Measurements from ENCODE around the gene AAMP.

AAMP gene

DNA sequence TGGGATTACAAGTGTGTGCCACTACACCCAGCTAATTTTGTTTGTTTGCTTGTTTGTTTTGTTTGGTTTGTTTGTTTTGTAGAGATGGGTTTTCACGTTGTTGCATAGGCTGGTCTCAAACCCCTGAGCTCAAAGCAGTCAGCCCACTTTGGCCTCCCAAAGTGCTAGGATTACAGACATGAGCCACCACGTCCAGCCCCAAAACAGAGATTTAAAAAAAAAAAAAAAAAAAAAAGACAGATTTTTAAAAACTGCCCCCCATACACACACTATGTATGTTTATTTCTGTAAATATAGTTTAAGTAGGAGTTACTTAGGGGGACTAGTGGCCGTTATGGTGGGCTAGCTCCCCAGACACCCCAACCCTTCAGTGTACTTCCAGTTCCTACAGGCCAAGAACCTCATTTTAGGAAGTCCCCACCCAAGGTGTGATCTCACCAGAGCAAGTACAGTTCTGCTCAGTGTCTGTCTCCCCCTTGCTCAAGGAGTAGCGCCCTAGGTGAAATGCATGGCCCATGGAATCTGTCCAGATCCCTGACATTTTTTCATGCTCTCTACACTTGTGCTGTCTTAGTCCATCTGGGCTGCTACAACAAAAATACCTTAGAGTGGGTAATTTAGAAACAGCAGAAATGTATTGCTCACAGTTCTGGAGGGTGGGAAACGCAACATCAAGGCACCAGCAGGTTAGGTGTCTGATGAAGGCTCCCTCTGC, 23.9 kb upstream of the AAMP start:
- no peaks in the 10 kb centered on the region for H3K36me3 ChIP-seq (ENCODE audit: control insufficient read depth, insufficient read depth, low read length)
- no peak overlapping the region for H3K27ac ChIP-seq (ENCODE audit: low read depth, low read length)
- no peak overlapping the region for H3K4me3 ChIP-seq (ENCODE audit: low read depth, low read length)
- H3K9me3 ChIP-seq (ENCODE audit: control insufficient read depth, insufficient read depth, low read length): no peaks in the 10 kb centered on the region
- H3K27me3 ChIP-seq (ENCODE audit: control insufficient read depth, insufficient read depth, low read length): no peaks in the 10 kb centered on the region; the same call in 1 of the 2 replicates
- no peak overlapping the region for H3K9ac ChIP-seq (ENCODE audit: low read depth, low read length)
- peaks cover 20% of the 10 kb centered on the region for H3K4me1 ChIP-seq (ENCODE audit: control insufficient read depth, insufficient read depth, low read length)

DNA sequence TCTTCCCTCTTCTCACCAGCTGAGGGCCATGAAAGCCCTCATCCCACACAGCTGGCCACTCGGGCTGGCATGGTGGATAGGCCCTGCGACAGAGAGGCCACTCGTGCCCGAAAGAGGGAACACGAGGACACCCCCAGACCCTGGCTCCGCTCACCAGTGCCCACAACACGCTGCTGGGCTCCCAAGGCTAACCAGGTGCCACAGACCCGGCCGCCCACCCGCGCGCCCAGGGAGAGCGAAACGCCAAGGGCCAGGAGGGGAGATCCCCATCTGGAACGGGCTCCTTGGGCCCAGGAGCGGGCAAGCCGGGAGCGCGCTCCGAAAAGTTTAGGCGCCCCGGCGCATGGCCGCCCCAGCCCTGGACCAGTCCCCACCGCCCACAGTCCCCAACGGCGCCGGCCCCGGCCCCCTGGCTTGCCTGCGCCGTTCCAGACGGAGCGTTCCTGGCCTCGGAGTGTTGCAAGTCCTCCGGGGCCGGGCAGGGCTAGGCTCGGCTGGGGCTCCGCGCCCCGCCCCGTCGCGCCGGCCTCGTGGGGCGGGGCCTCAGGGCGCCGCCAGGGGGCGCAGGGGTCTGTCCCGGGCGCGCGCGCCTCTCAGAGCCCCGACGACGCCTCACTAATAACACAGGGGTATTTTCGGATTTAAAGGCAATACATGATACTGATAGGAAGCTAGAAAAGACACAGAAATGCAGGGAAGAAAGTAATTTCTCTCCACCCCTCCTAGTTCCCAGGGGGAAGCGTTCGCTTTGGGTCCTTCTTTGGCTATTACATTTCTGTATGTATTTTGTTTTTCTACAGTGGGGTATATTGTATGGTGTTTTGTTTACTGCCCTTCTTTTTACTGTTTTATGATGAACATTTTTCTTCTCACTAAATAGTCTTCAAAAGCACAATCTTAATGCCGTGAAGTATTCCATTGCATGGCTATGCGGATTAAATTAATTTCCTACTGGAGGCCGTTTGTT, 22.4 kb upstream of the AAMP start, which contains the start of gene TMBIM1:
Gene TMBIM1 (minus strand): TSS at position 456 of the 967 bp plus-strand sequence. CDS start 10,362 bp downstream, outside the sequence.
- no peaks in the 10 kb centered on the region; the same call in 1 of the 2 replicates for H3K27me3 ChIP-seq (ENCODE audit: control insufficient read depth, insufficient read depth, low read length)
- no peaks in the 10 kb centered on the region for H3K9me3 ChIP-seq (ENCODE audit: control insufficient read depth, insufficient read depth, low read length)
- H3K4me3 ChIP-seq (ENCODE audit: low read depth, low read length): peak within 1 kb of the TSS; percentile 66
- peak within 1 kb of the TSS; percentile 50 for H3K27ac ChIP-seq (ENCODE audit: low read depth, low read length)
- H3K4me1 ChIP-seq (ENCODE audit: control insufficient read depth, insufficient read depth, low read length): peaks cover 20% of the 10 kb centered on the region
- H3K9ac ChIP-seq (ENCODE audit: low read depth, low read length): peak within 1 kb of the TSS; percentile 46; the same call in 1 of the 2 replicates
- no peaks in the 10 kb centered on the region for H3K36me3 ChIP-seq (ENCODE audit: control insufficient read depth, insufficient read depth, low read length)

DNA sequence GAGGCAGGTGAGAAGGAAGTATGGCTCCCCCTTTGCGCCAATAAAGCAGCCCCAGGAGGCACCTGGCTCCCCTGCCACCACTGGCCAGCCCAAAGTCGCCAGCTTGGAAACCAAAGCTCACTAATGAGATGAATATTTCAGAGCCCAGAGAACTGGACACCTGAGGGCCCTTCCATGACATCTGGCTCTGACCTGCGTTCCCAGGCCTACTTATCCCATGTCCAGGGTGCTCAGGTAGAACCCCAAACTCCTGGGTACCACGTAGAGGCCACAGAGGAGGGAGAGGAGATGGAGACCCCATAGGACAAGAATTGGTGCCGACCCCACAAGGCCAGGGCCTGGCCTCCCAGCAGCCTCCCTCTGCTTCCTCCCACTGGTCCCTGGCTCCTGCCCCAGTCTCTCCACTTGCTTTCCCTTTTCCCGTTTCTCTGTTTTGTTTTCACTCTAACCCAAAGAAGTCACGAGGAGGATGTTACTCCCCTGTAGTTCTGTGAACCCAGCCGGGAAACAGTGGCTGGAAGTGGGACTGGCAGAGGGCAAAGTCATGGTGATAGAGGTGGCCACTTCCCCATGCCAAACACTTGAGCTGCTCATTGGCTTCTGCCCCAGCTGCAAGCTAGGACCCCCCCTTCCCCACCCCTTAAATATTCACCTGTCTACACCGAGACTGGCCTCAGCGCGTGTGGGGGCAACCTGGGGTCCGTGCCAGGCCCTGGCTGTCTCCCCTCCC, 21.5 kb upstream of the AAMP start:
- Histone ChIP-seq H3K27me3 (ENCODE audit: control insufficient read depth, insufficient read depth, low read length) (no peaks in the 10 kb centered on the region; the same call in 1 of the 2 replicates), H3K27ac (ENCODE audit: low read depth, low read length) (no peak overlapping the region), H3K36me3 (ENCODE audit: control insufficient read depth, insufficient read depth, low read length) (no peaks in the 10 kb centered on the region), H3K9ac (ENCODE audit: low read depth, low read length) (peak overlapping the region; percentile 46; the same call in 1 of the 2 replicates), H3K4me1 (ENCODE audit: control insufficient read depth, insufficient read depth, low read length) (peaks cover 26% of the 10 kb centered on the region), H3K9me3 (ENCODE audit: control insufficient read depth, insufficient read depth, low read length) (no peaks in the 10 kb centered on the region), H3K4me3 (ENCODE audit: low read depth, low read length) (peak overlapping the region; percentile 66)

DNA sequence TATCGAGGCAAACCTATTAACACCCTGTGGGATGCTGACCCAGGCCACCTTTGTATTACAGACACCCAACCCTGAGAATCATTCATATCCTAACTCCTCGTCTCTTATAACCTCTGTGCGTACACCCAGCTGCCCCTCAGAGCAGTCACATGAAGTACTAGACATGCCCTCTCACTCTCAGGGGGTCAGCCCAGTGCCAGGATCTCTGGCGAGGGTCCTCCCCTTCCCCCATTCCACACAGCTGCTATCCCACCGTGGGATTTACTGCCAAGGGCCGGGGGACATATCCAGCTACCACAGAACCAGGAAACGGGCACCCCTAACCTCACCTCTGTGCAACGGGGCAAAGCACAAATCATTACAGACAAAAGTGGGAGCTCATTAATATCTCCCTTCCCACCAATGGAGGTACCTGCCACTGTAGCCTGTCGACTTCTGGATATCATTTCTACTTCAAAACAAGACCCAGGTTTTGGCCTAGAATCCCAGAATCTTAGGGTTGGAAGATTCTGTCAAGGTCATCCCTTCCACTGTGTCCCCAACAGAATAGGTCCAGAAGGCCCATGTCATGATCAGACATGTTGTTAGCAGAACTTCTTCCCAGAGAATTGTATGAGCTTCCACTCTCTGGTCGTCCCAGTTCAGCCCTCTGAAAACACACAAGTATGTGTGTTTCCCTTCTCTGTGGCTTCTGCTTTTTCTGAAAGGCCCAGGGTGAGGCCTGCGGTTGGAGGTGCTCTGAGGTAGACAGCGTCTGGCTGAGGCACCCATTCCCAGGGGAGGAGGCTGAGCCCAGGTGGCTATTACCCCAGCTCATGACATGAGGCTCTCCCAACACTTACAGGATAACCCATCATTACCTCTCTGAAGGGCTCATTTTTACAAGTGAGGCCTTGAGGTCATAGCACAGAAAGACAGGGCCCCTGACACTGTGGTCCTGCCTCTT, 20.7 kb upstream of the AAMP start:
- H3K36me3 ChIP-seq (ENCODE audit: control insufficient read depth, insufficient read depth, low read length): no peaks in the 10 kb centered on the region
- peaks cover 29% of the 10 kb centered on the region for H3K4me1 ChIP-seq (ENCODE audit: control insufficient read depth, insufficient read depth, low read length)
- no peaks in the 10 kb centered on the region for H3K9me3 ChIP-seq (ENCODE audit: control insufficient read depth, insufficient read depth, low read length)
- no peaks in the 10 kb centered on the region; the same call in 1 of the 2 replicates for H3K27me3 ChIP-seq (ENCODE audit: control insufficient read depth, insufficient read depth, low read length)
- no peak overlapping the region for H3K9ac ChIP-seq (ENCODE audit: low read depth, low read length)
- no peak overlapping the region for H3K4me3 ChIP-seq (ENCODE audit: low read depth, low read length)
- H3K27ac ChIP-seq (ENCODE audit: low read depth, low read length): no peak overlapping the region

DNA sequence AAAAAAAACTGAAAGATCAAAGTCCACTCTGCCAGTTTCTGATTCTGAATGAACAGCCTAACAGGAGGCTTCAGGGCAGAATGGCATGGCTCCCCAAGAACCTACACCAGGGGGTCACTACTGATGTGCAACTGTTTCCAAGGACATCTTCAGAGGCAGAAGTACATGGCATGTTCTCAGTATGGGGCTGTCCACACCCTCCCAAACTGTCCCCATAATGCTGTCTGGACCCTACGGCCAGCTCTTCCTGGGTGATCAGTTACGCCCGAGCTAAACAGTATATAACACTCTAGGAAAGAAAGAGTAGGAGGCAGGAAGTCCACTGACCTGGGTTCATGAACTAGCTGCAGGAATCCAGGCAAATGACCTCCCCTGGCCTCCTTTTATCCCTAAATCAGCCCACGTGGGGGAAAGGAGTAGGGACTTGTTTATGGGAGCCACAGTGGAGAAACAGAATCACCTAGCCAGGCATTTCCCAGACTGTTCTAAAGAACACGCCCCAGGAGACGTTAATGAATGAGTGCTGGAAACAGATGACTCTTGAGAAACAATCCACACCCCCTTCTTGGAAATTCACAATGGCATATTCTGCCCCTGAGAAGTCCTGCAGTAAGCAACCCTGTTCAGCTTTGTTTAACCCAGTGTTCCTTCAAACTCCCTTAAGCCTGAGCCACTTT, 19.8 kb upstream of the AAMP start:
- no peak overlapping the region for H3K9ac ChIP-seq (ENCODE audit: low read depth, low read length)
- H3K27ac ChIP-seq (ENCODE audit: low read depth, low read length): no peak overlapping the region
- H3K4me1 ChIP-seq (ENCODE audit: control insufficient read depth, insufficient read depth, low read length): peaks cover 24% of the 10 kb centered on the region

DNA sequence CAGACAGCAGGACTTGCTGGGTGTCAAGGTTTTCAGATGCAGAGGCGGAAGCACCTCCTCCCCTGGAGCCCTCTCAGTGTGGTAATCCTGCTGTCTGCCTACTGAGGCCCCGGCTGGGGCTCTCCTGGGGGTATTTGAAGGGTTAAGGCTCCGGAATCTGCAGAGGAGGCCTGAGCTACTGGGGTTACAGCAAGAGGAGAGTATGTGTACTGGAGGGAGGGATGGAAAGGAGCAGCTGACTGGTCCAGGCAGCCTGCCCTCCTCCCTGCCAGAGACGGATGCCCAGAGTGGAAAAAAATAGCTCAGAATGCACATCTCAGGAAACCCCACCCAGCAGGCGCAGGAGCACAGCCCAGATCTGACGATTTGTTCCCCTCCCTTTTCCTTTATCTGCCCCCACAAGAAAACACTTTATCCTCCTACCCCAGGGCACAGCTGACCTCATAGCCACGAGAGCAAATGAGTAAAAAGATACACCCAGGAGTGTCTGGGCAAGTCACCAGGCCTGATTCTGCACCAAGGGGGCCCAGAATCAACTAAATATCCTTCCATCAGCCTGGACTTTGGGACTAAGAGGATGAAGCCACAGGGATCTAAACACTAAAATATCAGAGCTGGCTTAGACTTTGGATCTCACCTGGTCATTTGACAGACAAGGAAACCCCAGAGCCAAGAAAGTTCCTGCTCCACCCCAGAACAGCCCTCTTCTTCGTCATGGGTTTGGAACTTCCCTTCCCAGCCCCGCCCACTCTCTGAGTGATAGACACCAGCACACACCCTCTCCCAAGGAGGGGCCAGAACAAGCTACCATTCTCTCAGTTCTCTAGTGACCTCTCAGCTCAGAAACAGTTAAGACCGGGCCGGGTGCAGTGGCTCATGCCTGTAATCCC, 16.9 kb upstream of the AAMP start:
- H3K27ac ChIP-seq (ENCODE audit: low read depth, low read length): peak overlapping the region; percentile 80
- no peaks in the 10 kb centered on the region for H3K36me3 ChIP-seq (ENCODE audit: control insufficient read depth, insufficient read depth, low read length)
- no peaks in the 10 kb centered on the region for H3K9me3 ChIP-seq (ENCODE audit: control insufficient read depth, insufficient read depth, low read length)
- H3K9ac ChIP-seq (ENCODE audit: low read depth, low read length): no peak overlapping the region
- peaks cover 9% of the 10 kb centered on the region for H3K4me1 ChIP-seq (ENCODE audit: control insufficient read depth, insufficient read depth, low read length)
- 0 out of 2 replicates have a peak overlapping the region, but pooled peaks have one; percentile 34 for H3K4me3 ChIP-seq (ENCODE audit: low read depth, low read length)
- no peaks in the 10 kb centered on the region; the same call in 1 of the 2 replicates for H3K27me3 ChIP-seq (ENCODE audit: control insufficient read depth, insufficient read depth, low read length)

More for the DNA sequence above, 19.8 kb upstream of the AAMP start:
- H3K36me3 ChIP-seq (ENCODE audit: control insufficient read depth, insufficient read depth, low read length): no peaks in the 10 kb centered on the region
- H3K9me3 ChIP-seq (ENCODE audit: control insufficient read depth, insufficient read depth, low read length): no peaks in the 10 kb centered on the region
- no peak overlapping the region for H3K4me3 ChIP-seq (ENCODE audit: low read depth, low read length)
- H3K27me3 ChIP-seq (ENCODE audit: control insufficient read depth, insufficient read depth, low read length): no peaks in the 10 kb centered on the region; the same call in 1 of the 2 replicates

DNA sequence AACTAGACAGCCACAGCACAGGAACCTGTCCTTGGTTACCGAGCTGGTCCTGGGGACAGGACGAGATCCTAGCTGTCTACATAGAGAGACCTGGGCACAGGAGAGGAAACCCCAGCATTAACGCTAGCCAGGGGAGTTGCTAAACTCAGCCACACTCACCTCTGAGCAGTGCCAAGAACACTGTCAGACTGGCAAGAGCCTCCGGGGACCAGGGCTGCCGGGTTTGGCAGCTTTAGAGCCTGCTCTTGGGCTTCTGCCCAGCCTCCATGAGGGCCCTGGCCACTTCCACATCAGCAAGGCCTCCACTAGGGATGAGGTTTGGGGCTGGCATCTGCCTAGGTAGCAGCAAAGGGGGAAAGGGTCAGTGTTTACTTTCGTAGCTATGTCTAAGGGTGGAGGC, 15.7 kb upstream of the AAMP start:
- Histone ChIP-seq H3K4me3 (ENCODE audit: low read depth, low read length) (no peak overlapping the region), H3K27ac (ENCODE audit: low read depth, low read length) (no peak overlapping the region), H3K4me1 (ENCODE audit: control insufficient read depth, insufficient read depth, low read length) (peaks cover 9% of the 10 kb centered on the region), H3K36me3 (ENCODE audit: control insufficient read depth, insufficient read depth, low read length) (0 out of 2 replicates have a peak, but pooled peaks cover 4% of the 10 kb centered on the region), H3K9ac (ENCODE audit: low read depth, low read length) (no peak overlapping the region), H3K9me3 (ENCODE audit: control insufficient read depth, insufficient read depth, low read length) (no peaks in the 10 kb centered on the region), H3K27me3 (ENCODE audit: control insufficient read depth, insufficient read depth, low read length) (no peaks in the 10 kb centered on the region)

DNA sequence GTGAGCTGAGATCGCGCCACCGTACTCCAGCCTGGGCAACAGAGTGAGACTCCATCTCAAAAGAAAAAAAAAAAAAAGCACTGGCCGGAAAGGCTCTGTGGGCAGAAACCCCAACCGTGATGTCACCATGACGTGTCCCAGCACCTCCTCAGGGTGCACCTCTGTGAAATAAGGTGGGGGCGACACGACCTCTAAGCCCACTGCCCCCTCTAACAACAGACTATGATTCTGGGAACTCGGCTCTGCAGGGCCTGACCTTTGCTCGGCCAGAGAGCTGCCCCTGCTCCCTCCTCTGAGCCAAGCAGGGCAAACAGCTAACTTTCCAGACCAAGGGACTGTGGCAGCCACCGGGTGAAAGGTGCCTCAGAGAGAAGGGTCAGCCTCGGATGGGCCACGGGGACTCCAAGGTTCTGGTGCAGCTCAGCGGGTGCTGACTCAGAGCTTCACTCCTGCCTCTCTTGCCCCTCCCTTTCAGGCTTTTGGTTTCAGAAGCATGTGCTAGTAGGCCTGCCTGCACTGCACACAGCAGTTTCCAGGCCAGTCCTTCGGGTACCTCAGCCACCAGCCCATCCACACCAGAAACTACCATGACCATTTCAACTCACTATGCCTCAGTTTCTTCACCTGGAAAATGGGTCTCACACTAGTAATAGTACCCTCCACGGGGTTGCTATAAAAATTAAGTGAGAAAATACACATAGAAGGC, 14.3 kb upstream of the AAMP start:
- Histone ChIP-seq H3K36me3 (ENCODE audit: control insufficient read depth, insufficient read depth, low read length) (peaks cover 13% of the 10 kb centered on the region), H3K27me3 (ENCODE audit: control insufficient read depth, insufficient read depth, low read length) (no peaks in the 10 kb centered on the region), H3K9ac (ENCODE audit: low read depth, low read length) (no peak overlapping the region), H3K9me3 (ENCODE audit: control insufficient read depth, insufficient read depth, low read length) (no peaks in the 10 kb centered on the region), H3K4me1 (ENCODE audit: control insufficient read depth, insufficient read depth, low read length) (peaks cover 9% of the 10 kb centered on the region), H3K27ac (ENCODE audit: low read depth, low read length) (no peak overlapping the region), H3K4me3 (ENCODE audit: low read depth, low read length) (no peak overlapping the region)

Measured in HUES48 (cell line).